ENCODE data around the gene SEC16A.

The SEC16A gene

DNA sequence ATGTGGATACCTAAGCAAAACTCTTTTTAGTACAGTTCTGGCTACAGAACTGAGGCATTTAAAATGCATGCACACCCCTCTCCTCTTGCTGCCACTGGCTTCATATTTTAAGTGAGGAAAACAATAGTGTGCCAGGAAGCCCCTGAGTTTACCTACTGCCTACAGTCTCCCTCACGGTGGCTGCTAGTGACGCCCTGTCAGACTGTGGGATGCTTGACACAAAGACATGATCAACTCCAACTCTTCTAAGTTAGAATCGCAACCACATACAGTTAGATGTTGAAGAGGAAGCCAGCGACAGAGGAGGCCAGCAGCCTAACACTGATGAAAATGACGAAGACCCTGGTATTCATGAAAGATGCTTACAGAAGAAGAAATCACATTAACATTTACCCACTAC lies 1.3 kb downstream of the SEC16A start:
- Histone ChIP-seq H3K4me3 (ENCODE audit: low read length) (peak overlapping the region; percentile 91), H2AFZ (ENCODE audit: low read depth, low read length) (no peak overlapping the region), H3K27me3 (ENCODE audit: insufficient read depth, low read length) (no peaks in the 10 kb centered on the region), H3K4me1 (ENCODE audit: insufficient read depth, low read length) (peaks cover 33% of the 10 kb centered on the region), H3K36me3 (ENCODE audit: insufficient read depth, low read length) (peaks cover 25% of the 10 kb centered on the region), H3K9me3 (ENCODE audit: low read length) (no peaks in the 10 kb centered on the region)

DNA sequence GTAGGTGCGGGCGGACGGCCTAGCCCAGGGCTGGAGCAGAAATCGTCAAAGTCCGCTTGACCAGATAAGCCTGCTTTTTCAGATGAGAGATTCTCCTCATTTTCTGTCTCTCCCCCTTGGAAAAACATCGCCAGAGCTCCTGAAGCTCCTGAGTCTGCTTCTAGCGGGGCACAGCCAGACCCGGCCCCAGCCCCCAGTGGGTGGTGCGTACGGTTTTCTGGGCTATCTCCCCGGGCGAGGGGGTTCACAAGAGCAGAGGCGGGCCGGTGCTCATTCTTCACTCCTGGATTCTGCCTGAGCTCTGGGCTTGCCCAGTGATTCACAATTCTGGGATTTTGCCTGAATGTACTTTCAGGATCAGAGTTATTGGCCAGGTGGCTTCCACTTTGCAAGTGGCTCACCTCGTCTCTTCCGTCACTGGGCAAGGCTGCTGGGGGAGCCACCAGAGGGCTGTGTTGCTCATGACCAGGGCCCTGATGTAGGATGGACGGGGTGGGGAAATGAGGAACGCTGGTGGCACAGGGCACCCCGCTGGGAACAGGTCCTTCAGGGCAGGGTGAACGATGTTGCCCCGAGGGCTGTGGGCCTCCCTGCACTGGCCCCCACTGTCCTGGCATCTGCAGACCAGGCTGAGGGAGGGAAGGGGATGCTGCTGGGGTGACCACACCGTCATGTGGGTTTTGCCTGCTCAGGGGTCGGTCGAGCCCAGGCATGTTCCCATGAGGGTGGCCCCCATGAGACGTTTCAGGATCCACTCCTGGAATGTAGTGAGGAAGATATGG lies 6.3 kb downstream of the SEC16A start:
- Histone ChIP-seq H3K36me3 (ENCODE audit: insufficient read depth, low read length) (peaks cover 75% of the 10 kb centered on the region), H2AFZ (ENCODE audit: low read depth, low read length) (no peak overlapping the region), H3K4me3 (ENCODE audit: low read length) (no peak overlapping the region), H3K4me1 (ENCODE audit: insufficient read depth, low read length) (peaks cover 3% of the 10 kb centered on the region), H3K9me3 (ENCODE audit: low read length) (no peaks in the 10 kb centered on the region), H3K27me3 (ENCODE audit: insufficient read depth, low read length) (no peaks in the 10 kb centered on the region)

DNA sequence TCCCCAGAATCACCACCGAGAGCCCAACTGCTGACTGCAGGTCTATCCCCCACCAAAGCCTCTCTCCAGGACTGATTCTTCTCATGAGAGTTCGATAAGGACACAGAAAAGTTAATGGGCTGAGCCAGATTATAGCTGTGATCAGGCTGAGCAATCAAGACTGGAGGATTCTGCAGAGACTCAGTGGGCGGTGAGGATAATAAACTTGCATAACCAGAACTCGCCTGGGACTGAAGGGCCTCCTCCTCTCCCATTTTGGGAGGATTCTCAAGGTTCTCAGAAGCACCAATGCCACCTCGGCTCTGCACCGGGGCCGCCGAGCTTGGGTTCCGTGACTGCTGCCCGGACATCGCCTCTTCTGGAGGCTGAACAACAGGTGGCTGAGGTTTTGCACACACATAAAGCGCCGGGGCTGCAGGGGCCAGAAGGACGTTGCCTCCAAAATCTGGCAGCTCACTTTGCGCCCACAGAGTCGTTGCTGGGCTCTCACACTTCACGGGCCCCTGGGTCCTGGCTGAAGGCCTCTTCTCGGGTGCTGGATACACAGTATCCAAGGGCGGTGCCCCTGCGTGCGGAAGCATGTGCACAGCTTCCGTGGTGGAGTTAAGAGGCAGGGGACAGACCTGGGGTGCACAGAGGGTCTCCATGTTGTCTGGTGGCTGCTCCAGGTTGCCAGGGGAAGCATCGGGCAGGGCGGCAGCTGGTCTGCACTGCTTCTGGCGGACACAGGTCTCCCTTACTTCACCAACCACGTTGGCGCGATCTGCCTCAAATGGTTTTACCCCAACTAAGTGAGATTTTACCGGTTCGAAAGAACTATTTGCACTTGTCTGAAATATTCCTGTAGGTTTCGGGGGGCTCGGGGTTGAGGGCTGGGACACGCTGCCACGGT lies 7.6 kb downstream of the SEC16A start:
- peaks cover 87% of the 10 kb centered on the region for H3K36me3 ChIP-seq (ENCODE audit: insufficient read depth, low read length)
- H3K4me3 ChIP-seq (ENCODE audit: low read length): no peak overlapping the region
- H2AFZ ChIP-seq (ENCODE audit: low read depth, low read length): no peak overlapping the region
- no peaks in the 10 kb centered on the region for H3K4me1 ChIP-seq (ENCODE audit: insufficient read depth, low read length)
- H3K9me3 ChIP-seq (ENCODE audit: low read length): no peaks in the 10 kb centered on the region
- H3K27me3 ChIP-seq (ENCODE audit: insufficient read depth, low read length): no peaks in the 10 kb centered on the region

DNA sequence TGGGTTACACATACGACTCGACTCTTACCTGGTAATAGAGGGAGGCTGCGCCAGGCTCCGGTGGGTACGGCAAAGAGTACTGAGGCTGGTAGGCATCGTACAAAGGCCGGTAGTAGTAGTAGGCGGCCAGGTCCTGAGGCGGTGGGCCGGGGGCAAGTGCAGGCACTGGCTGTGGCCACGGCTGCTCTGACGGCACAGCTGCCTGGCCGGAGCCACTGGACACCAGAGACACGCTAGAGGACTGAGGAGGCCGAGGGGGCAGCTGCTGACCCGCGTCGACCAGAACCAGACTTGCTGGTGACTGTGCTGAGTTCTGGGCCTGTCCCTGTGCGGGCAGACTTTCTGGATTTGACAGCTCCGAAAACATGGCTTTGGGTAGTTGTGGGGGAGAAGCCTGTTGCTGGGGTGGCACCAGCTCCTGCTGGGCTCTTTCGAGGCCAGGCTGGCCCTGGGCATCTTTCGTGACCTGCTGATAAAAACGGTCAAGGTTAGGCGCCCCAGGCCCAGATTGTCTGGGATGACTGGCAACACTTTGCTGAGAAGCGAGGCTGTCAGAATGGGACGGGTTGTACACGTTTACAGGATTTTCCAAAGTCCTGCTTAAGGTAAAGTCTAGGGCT lies 8.7 kb downstream of the SEC16A start:
- Histone ChIP-seq H3K4me1 (ENCODE audit: insufficient read depth, low read length) (no peaks in the 10 kb centered on the region), H3K27me3 (ENCODE audit: insufficient read depth, low read length) (no peaks in the 10 kb centered on the region), H3K9me3 (ENCODE audit: low read length) (no peaks in the 10 kb centered on the region), H3K4me3 (ENCODE audit: low read length) (no peak overlapping the region), H2AFZ (ENCODE audit: low read depth, low read length) (no peak overlapping the region), H3K36me3 (ENCODE audit: insufficient read depth, low read length) (peaks cover 95% of the 10 kb centered on the region)

DNA sequence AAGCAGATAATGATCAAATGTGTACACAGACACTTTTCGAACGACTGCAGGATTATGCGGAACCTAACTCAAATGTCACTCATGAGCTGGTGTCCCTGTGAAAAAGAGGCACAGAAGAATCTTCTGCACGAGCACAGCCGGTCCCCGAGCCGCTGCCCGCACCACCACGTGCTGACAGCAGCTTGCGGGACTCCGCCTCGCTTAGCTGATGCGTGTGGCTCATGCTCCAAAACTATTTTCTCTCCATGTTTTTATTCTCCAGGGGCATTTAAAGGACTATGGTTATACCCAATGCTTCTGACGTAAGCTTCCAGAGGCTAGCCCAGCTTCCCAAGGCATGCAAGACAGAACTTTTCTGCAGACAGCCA lies 9.5 kb downstream of the SEC16A start:
- no peak overlapping the region for H3K4me3 ChIP-seq (ENCODE audit: low read length)
- H2AFZ ChIP-seq (ENCODE audit: low read depth, low read length): no peak overlapping the region
- H3K36me3 ChIP-seq (ENCODE audit: insufficient read depth, low read length): peaks cover 97% of the 10 kb centered on the region
- H3K27me3 ChIP-seq (ENCODE audit: insufficient read depth, low read length): no peaks in the 10 kb centered on the region
- no peaks in the 10 kb centered on the region for H3K9me3 ChIP-seq (ENCODE audit: low read length)
- H3K4me1 ChIP-seq (ENCODE audit: insufficient read depth, low read length): no peaks in the 10 kb centered on the region

DNA sequence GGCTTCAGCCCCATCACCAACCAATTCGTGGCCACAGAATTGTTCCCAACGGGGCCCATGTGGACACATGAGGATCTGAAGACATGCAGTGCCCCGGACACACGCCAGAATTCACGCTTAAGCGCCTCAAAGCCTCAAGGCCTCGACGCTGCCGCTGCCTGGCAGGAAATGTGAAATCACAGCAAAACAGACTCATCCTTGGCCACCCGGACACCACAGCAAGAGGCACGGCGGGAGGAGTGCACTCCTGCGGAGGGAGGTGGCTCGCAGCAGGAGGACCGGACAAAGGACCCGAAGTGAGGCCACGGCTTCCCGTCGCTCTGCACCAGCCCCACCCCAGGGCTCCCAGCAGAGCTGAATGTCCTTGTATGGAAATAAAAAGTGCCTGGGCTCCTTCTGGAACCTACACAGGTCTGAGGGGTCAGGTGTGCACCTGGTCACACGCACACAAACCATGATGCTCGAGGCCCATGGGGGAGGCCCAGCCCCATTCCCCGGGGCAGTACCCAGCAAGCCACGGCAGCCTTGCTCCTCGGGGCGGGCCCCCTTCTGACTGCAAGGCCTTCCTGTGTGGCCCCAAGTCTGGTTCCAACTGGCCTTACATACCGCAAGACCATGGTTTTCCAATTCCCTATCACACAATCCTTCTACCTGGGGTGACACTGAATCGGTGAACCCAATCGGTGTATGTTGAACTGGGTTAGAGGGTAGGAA lies 10.0 kb downstream of the SEC16A start:
- Histone ChIP-seq H2AFZ (ENCODE audit: low read depth, low read length) (no peak overlapping the region), H3K4me1 (ENCODE audit: insufficient read depth, low read length) (no peaks in the 10 kb centered on the region), H3K36me3 (ENCODE audit: insufficient read depth, low read length) (peaks cover 98% of the 10 kb centered on the region), H3K4me3 (ENCODE audit: low read length) (no peak overlapping the region), H3K27me3 (ENCODE audit: insufficient read depth, low read length) (no peaks in the 10 kb centered on the region), H3K9me3 (ENCODE audit: low read length) (no peaks in the 10 kb centered on the region)

DNA sequence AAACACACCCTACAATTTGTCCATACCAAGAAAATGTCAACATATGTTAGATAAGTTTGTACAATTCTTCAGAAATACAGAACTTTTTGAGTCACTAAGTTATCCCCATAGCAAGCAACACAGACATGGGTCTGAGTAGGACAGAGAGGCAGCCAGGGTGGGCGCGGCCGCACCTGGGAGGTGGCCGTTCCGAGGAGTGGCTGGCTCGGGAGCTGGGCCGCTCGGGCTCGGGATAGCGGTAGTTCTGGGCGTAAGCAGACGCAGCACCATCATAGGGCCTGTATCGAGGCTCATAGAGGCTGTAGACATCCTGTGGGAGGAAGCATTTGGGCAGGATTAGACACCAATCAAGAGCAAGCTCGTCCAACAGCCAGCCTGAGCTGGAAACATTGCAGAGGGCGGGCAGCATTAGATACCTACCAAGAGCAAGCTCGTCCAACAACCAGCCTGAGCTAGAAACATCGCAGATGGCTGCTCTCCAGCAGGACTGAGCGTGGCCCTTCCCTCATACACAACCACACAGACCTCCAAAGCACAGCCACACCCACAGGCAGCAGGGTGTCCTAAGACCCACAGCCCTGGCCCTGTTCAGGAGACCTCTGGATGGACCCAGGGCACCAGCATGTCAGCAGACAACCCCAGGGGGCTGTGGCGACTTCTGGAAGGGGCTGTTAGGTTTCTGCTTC lies 10.9 kb downstream of the SEC16A start:
- H3K36me3 ChIP-seq (ENCODE audit: insufficient read depth, low read length): peaks cover 93% of the 10 kb centered on the region
- H3K4me1 ChIP-seq (ENCODE audit: insufficient read depth, low read length): no peaks in the 10 kb centered on the region
- H3K9me3 ChIP-seq (ENCODE audit: low read length): no peaks in the 10 kb centered on the region
- H3K4me3 ChIP-seq (ENCODE audit: low read length): no peak overlapping the region
- no peaks in the 10 kb centered on the region for H3K27me3 ChIP-seq (ENCODE audit: insufficient read depth, low read length)
- H2AFZ ChIP-seq (ENCODE audit: low read depth, low read length): no peak overlapping the region

DNA sequence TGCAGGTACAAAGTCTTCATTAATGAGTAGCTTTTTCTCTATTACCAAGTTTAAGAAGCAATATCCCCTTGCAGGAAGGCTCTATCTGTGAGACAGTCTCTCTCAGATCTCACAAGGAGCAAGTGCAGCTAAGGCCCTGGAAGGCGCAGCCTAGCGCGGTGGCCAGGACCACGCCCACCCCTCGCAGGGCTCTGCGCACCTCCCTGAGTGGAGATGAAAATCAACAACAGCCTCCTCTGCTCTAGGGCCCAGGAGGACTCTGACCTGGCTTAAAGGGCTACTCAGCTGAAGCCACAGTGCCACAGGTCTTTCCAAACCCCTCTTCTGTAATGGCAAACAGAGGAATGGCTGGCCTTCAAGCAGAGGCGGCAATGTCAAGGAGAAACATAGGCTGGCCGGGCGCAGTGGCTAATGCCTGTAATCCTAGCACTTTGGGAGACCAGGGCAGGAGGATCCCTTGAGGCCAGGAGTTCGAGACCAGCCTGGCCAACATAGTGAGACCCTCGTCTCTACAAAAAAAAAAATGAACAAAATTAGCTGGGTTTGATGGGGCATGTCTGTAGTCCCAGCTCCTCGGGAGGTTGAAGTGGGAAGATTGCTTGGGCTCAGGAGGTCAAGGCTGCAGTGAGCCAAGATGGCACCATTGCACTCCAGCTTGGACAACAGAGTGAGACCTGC lies 11.9 kb downstream of the SEC16A start:
- no peaks in the 10 kb centered on the region for H3K4me1 ChIP-seq (ENCODE audit: insufficient read depth, low read length)
- no peak overlapping the region for H2AFZ ChIP-seq (ENCODE audit: low read depth, low read length)
- H3K9me3 ChIP-seq (ENCODE audit: low read length): no peaks in the 10 kb centered on the region
- peaks cover 93% of the 10 kb centered on the region for H3K36me3 ChIP-seq (ENCODE audit: insufficient read depth, low read length)
- no peak overlapping the region for H3K4me3 ChIP-seq (ENCODE audit: low read length)
- no peaks in the 10 kb centered on the region for H3K27me3 ChIP-seq (ENCODE audit: insufficient read depth, low read length)

DNA sequence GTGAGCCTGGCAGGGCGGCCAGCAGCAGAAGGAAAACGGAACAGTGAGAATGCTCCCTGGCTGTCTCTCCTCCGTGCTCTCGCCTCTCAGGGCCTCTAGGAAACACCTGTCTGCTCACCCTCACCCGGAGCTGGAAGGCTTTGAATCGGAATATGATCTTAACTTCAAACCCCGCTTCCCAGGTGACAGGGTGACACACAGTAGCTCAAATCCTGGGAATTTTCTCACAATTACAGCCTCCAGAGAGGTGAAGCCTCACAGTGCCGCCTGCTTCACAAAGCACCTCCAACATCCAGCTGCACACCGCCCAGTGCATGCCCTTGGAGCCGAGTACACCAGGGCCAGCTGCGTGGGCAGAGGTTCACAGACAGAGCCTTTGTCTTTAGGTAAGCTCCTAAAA lies 12.5 kb downstream of the SEC16A start:
- H3K36me3 ChIP-seq (ENCODE audit: insufficient read depth, low read length): peaks cover 93% of the 10 kb centered on the region

DNA sequence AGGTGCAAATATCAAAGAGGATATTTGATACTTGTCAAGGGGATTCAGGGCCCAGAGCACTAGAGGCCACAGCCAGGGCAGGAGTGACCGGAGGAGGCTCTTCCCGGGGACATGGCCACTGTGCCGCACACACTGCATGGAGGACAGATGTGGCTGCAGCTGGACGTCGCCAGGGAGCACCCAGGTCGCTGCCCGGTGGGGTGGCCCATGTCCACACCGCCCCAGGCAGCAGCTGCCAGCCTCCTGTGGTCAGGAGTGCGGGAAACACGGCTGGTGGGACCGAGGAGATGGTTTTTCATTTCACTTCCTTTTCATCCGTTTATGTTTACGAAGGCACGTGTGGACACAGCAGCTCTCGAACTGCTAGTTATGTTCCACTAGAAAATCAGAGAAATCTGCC lies 15.1 kb downstream of the SEC16A start:
- H3K36me3 ChIP-seq (ENCODE audit: insufficient read depth, low read length): peaks cover 91% of the 10 kb centered on the region
- no peaks in the 10 kb centered on the region for H3K9me3 ChIP-seq (ENCODE audit: low read length)
- H2AFZ ChIP-seq (ENCODE audit: low read depth, low read length): no peak overlapping the region
- no peaks in the 10 kb centered on the region for H3K27me3 ChIP-seq (ENCODE audit: insufficient read depth, low read length)
- H3K4me3 ChIP-seq (ENCODE audit: low read length): no peak overlapping the region
- H3K4me1 ChIP-seq (ENCODE audit: insufficient read depth, low read length): no peaks in the 10 kb centered on the region

More for the DNA sequence above, 12.5 kb downstream of the SEC16A start:
- H3K4me3 ChIP-seq (ENCODE audit: low read length): no peak overlapping the region
- H3K27me3 ChIP-seq (ENCODE audit: insufficient read depth, low read length): no peaks in the 10 kb centered on the region
- H2AFZ ChIP-seq (ENCODE audit: low read depth, low read length): no peak overlapping the region
- H3K9me3 ChIP-seq (ENCODE audit: low read length): no peaks in the 10 kb centered on the region
- no peaks in the 10 kb centered on the region for H3K4me1 ChIP-seq (ENCODE audit: insufficient read depth, low read length)

DNA sequence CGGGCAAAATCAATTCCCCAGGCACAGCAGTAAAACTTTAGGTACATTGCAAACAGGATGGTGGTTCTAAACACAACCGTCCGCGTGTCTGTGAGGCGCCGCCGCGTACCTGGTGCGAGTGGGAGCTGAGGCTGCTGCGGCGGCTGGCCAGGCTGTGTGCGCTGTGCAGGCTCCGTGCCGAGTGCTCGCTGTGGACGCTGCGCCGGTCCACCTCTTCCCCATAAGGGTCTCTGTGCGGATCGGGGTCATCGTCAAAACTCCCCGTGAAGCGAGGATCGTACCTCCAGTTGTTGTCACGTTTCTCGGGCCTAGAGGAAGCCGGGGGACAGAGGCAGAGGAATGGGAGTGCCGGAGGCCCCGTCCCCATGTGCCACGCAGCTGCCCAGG lies 16.7 kb downstream of the SEC16A start:
- Histone ChIP-seq H3K4me3 (ENCODE audit: low read length) (no peak overlapping the region), H3K4me1 (ENCODE audit: insufficient read depth, low read length) (no peaks in the 10 kb centered on the region), H3K9me3 (ENCODE audit: low read length) (no peaks in the 10 kb centered on the region), H3K27me3 (ENCODE audit: insufficient read depth, low read length) (no peaks in the 10 kb centered on the region), H2AFZ (ENCODE audit: low read depth, low read length) (no peak overlapping the region), H3K36me3 (ENCODE audit: insufficient read depth, low read length) (peaks cover 88% of the 10 kb centered on the region)
